Skin of body (tissue), 2 donors: ENCODE data around the gene ZNF480. TPM values are rescaled to one million over a fixed set of nuclear protein-coding genes. Genes with fewer than 3 reads are reported as not detected.
"Not testable (repeated sequence)": the region's sequence is repeated elsewhere in the genome, so short reads cannot be mapped to it uniquely, and the experiment has no call there.

Experiments used
- DNase-seq: peaks from one replicate; lab custom pipeline; 2025; lab: John Stamatoyannopoulos, UW
- total RNA-seq: library from RNA; depleted of rRNA; stranded (reverse); fragments of >200 nt; gene quantifications from one replicate; pipeline ENCODE4 v1.2.3, GENCODE V29; 2014

Gene ZNF480
- total RNA-seq = 5.1 TPM

- DNase-seq = peak; percentile 67
Observed at GRCh38 chr19:52296773-52297600, at the start of gene ZNF480. Gene ZNF480, plus strand, starts transcription at chr19:52297169. Its CDS starts 3,244 bp downstream, at chr19:52300413.

GRCh38 chr19:52248241-52248640, 48.7 kb upstream of the ZNF480 start:
- no peak for DNase-seq

GRCh38 chr19:52258426-52258825, 38.5 kb upstream of the ZNF480 start:
- DNase-seq = no peak

- not testable (repeated sequence) for DNase-seq
Observed at GRCh38 chr19:52265556-52265955, 31.4 kb upstream of the ZNF480 start.

GRCh38 chr19:52269338-52270261, 27.4 kb upstream of the ZNF480 start, which contains the start of gene ZNF766:
Gene ZNF766, plus strand, starts transcription at chr19:52269587. Its CDS starts 27 bp downstream, at chr19:52269614.
- peak; percentile 92 for DNase-seq

- peak; percentile 13 for DNase-seq
Observed at GRCh38 chr19:52270266-52270885, 26.6 kb upstream of the ZNF480 start.

- no peak for DNase-seq
Observed at GRCh38 chr19:52273301-52273700, 23.7 kb upstream of the ZNF480 start.

- DNase-seq = no peak
Observed at GRCh38 chr19:52274191-52274590, 22.8 kb upstream of the ZNF480 start.

- no peak for DNase-seq
Observed at GRCh38 chr19:52275988-52276387, 21.0 kb upstream of the ZNF480 start.

GRCh38 chr19:52277471-52277870, 19.5 kb upstream of the ZNF480 start:
- no peak for DNase-seq

GRCh38 chr19:52286256-52286655, 10.7 kb upstream of the ZNF480 start:
- DNase-seq = no peak

GRCh38 chr19:52291781-52292180, 5.2 kb upstream of the ZNF480 start:
- DNase-seq = no peak

- DNase-seq = not testable (repeated sequence)
Observed at GRCh38 chr19:52292946-52293345, 4.0 kb upstream of the ZNF480 start.

GRCh38 chr19:52296400-52296772, 583 bp upstream of the ZNF480 start:
- no peak for DNase-seq

GRCh38 chr19:52297601-52298364, 814 bp downstream of the ZNF480 start:
- DNase-seq = peak; percentile 56

- DNase-seq = no peak
Observed at GRCh38 chr19:52307275-52307674, 10.3 kb downstream of the ZNF480 start.

- no peak for DNase-seq
Observed at GRCh38 chr19:52322429-52322828, 25.5 kb downstream of the ZNF480 start.

- no peak for DNase-seq
Observed at GRCh38 chr19:52331757-52332156, 34.8 kb downstream of the ZNF480 start.

- DNase-seq = no peak
Observed at GRCh38 chr19:52335768-52336116, 38.8 kb downstream of the ZNF480 start.

- DNase-seq = peak; percentile 78
Observed at GRCh38 chr19:52336117-52336790, 39.3 kb downstream of the ZNF480 start, which contains the start of gene ZNF610. Gene ZNF610, plus strand, starts transcription at chr19:52336243. Its CDS starts 12,930 bp downstream, at chr19:52349173.
